Measurements from ENCODE around the gene ZC3H8. TPM values are rescaled to one million over a fixed set of nuclear protein-coding genes. Genes with fewer than 3 reads are reported as not detected.
A peak's percentile ranks its signal among the peaks of the same experiment; 100 is the strongest.

ZC3H8 gene
- 13.1 TPM for total RNA-seq (ENCODE audit: unreplicated experiment)
- long read RNA-seq, partial matches to known transcripts = 4 of 9 reads
- long read RNA-seq, other reads (novel, unspliced or antisense) = 1 of 9 reads

GRCh38 chr2:112254466-112255240, at the start of gene ZC3H8:
TSS of gene ZC3H8 (minus strand) at chr2:112255042. CDS start at chr2:112254981, 61 bp downstream.
- no peak for TF ChIP-seq CTCF (IDR thresholded peaks at IDR 0.05; ENCODE audit: partially characterized antibody, unreplicated experiment)
- Mint-ChIP-seq H3K9me3 (ENCODE audit: unreplicated experiment) (no peaks in the 10 kb centered on the region), H3K27ac (ENCODE audit: unreplicated experiment) (peak within 1 kb of the TSS; percentile 91), H3K36me3 (ENCODE audit: unreplicated experiment) (no peaks in the 10 kb centered on the region), H3K4me1 (ENCODE audit: low read depth, unreplicated experiment) (peaks cover 4% of the 10 kb centered on the region), H3K4me3 (ENCODE audit: unreplicated experiment) (peak within 1 kb of the TSS; percentile 92), H3K27me3 (ENCODE audit: unreplicated experiment) (no peaks in the 10 kb centered on the region)
- peak; percentile 96 for DNase-seq

GRCh38 chr2:112304298-112304941, 49.6 kb upstream of the ZC3H8 start:
- Mint-ChIP-seq H3K27me3 (ENCODE audit: unreplicated experiment) (no peaks in the 10 kb centered on the region), H3K36me3 (ENCODE audit: unreplicated experiment) (no peaks in the 10 kb centered on the region), H3K9me3 (ENCODE audit: unreplicated experiment) (no peaks in the 10 kb centered on the region), H3K27ac (ENCODE audit: unreplicated experiment) (no peak overlapping the region), H3K4me3 (ENCODE audit: unreplicated experiment) (no peak overlapping the region), H3K4me1 (ENCODE audit: low read depth, unreplicated experiment) (no peaks in the 10 kb centered on the region)
- TF ChIP-seq CTCF (IDR thresholded peaks at IDR 0.05; ENCODE audit: partially characterized antibody, unreplicated experiment) = no peak
- no peak for DNase-seq

GRCh38 chr2:112301973-112302372, 47.1 kb upstream of the ZC3H8 start:
- Mint-ChIP-seq H3K4me3 (ENCODE audit: unreplicated experiment) (no peak overlapping the region), H3K4me1 (ENCODE audit: low read depth, unreplicated experiment) (no peaks in the 10 kb centered on the region), H3K27ac (ENCODE audit: unreplicated experiment) (no peak overlapping the region)

GRCh38 chr2:112301171-112301584, 46.3 kb upstream of the ZC3H8 start:
- Mint-ChIP-seq H3K27ac (ENCODE audit: unreplicated experiment) (no peak overlapping the region), H3K4me1 (ENCODE audit: low read depth, unreplicated experiment) (no peaks in the 10 kb centered on the region), H3K36me3 (ENCODE audit: unreplicated experiment) (no peaks in the 10 kb centered on the region), H3K27me3 (ENCODE audit: unreplicated experiment) (no peaks in the 10 kb centered on the region), H3K9me3 (ENCODE audit: unreplicated experiment) (no peaks in the 10 kb centered on the region), H3K4me3 (ENCODE audit: unreplicated experiment) (no peak overlapping the region)
- no peak for DNase-seq
- no peak for TF ChIP-seq CTCF (IDR thresholded peaks at IDR 0.05; ENCODE audit: partially characterized antibody, unreplicated experiment)

More at GRCh38 chr2:112301973-112302372, 47.1 kb upstream of the ZC3H8 start:
- no peak for TF ChIP-seq CTCF (IDR thresholded peaks at IDR 0.05; ENCODE audit: partially characterized antibody, unreplicated experiment)
- Mint-ChIP-seq H3K36me3 (ENCODE audit: unreplicated experiment) (no peaks in the 10 kb centered on the region), H3K9me3 (ENCODE audit: unreplicated experiment) (no peaks in the 10 kb centered on the region), H3K27me3 (ENCODE audit: unreplicated experiment) (no peaks in the 10 kb centered on the region)
- DNase-seq = no peak

- no peak for TF ChIP-seq CTCF (IDR thresholded peaks at IDR 0.05; ENCODE audit: partially characterized antibody, unreplicated experiment)
- Mint-ChIP-seq H3K4me1 (ENCODE audit: low read depth, unreplicated experiment) (no peaks in the 10 kb centered on the region), H3K9me3 (ENCODE audit: unreplicated experiment) (no peaks in the 10 kb centered on the region), H3K36me3 (ENCODE audit: unreplicated experiment) (no peaks in the 10 kb centered on the region), H3K4me3 (ENCODE audit: unreplicated experiment) (no peak overlapping the region), H3K27me3 (ENCODE audit: unreplicated experiment) (no peaks in the 10 kb centered on the region), H3K27ac (ENCODE audit: unreplicated experiment) (no peak overlapping the region)
- DNase-seq = no peak
Measured at GRCh38 chr2:112296407-112296806, 41.6 kb upstream of the ZC3H8 start.

Measured in glutamatergic neuron (in vitro differentiated cells).